AG08395 (cell line): ENCODE data around the gene IREB2.
"Not testable (repeated sequence)": the region's sequence is repeated elsewhere in the genome, so short reads cannot be mapped to it uniquely, and the experiment has no call there.

Experiments
- DNase-seq: peaks from one replicate; pipeline ENCODE4 v3.0.0; 2012; ENCODE audit warnings: mixed read lengths, low spot score

IREB2 gene

GRCh38 chr15:78407608-78408354, 30.2 kb upstream of the IREB2 start:
- DNase-seq: no peak

- DNase-seq: no peak
Observed at GRCh38 chr15:78408355-78408640, 29.7 kb upstream of the IREB2 start.

- DNase-seq: no peak
Observed at GRCh38 chr15:78408961-78409360, 29.1 kb upstream of the IREB2 start.

- no peak for DNase-seq
Observed at GRCh38 chr15:78411061-78411460, 27.0 kb upstream of the IREB2 start.

GRCh38 chr15:78414621-78415250, 23.3 kb upstream of the IREB2 start:
- DNase-seq: no peak

GRCh38 chr15:78415284-78415683, 22.7 kb upstream of the IREB2 start:
- DNase-seq: peak; percentile 45

- no peak for DNase-seq
Observed at GRCh38 chr15:78417754-78418630, 20.0 kb upstream of the IREB2 start.

GRCh38 chr15:78418686-78419085, 19.3 kb upstream of the IREB2 start:
- DNase-seq: no peak

- no peak for DNase-seq
Observed at GRCh38 chr15:78419367-78419766, 18.6 kb upstream of the IREB2 start.

GRCh38 chr15:78420220-78420619, 17.8 kb upstream of the IREB2 start:
- DNase-seq: no peak

GRCh38 chr15:78420766-78421165, 17.2 kb upstream of the IREB2 start:
- no peak for DNase-seq

GRCh38 chr15:78421238-78421965, 16.6 kb upstream of the IREB2 start:
- DNase-seq: peak; percentile 40

GRCh38 chr15:78422571-78423340, 15.3 kb upstream of the IREB2 start:
- peak; percentile 77 for DNase-seq

- no peak for DNase-seq
Observed at GRCh38 chr15:78424673-78425072, 13.3 kb upstream of the IREB2 start.

- no peak for DNase-seq
Observed at GRCh38 chr15:78425643-78426042, 12.4 kb upstream of the IREB2 start.

- DNase-seq: no peak
Observed at GRCh38 chr15:78426300-78426699, 11.7 kb upstream of the IREB2 start.

- DNase-seq: no peak
Observed at GRCh38 chr15:78427953-78428352, 10.1 kb upstream of the IREB2 start.

GRCh38 chr15:78429477-78429876, 8.5 kb upstream of the IREB2 start:
- no peak for DNase-seq

GRCh38 chr15:78431955-78432354, 6.1 kb upstream of the IREB2 start:
- no peak for DNase-seq

GRCh38 chr15:78432664-78433063, 5.4 kb upstream of the IREB2 start:
- DNase-seq: no peak

GRCh38 chr15:78434134-78434533, 3.9 kb upstream of the IREB2 start:
- DNase-seq: no peak

GRCh38 chr15:78434711-78435110, 3.3 kb upstream of the IREB2 start:
- DNase-seq: not testable (repeated sequence)
